Neural cell (in vitro differentiated cells): ENCODE data around the gene ZNF335.
"Not testable (repeated sequence)": the region's sequence is repeated elsewhere in the genome, so short reads cannot be mapped to it uniquely, and the experiment has no call there.

ENCODE experiments used
- CTCF ChIP-seq: fragments of 450-650 bp; IDR thresholded peaks from 2 replicates; pipeline ENCODE4 v1.5.1; 2014; ENCODE audit warnings: antibody characterized with exemption, mild to moderate bottlenecking, moderate library complexity; ENCODE audit not compliant: poor library complexity, severe bottlenecking
- EP300 ChIP-seq: fragments of 450-650 bp; conservative IDR thresholded peaks from 2 replicates; pipeline ENCODE4 v1.6.1; 2014; ENCODE audit warnings: antibody characterized with exemption, mild to moderate bottlenecking, moderate library complexity; ENCODE audit not compliant: poor library complexity, severe bottlenecking
- EZH2 ChIP-seq: fragments of 200-600, 300-800 bp; shearing (Covaris generic), sonication (generic); IDR thresholded peaks from 2 replicates; pipeline ENCODE4 v1.6.1; 2014; ENCODE audit warnings: antibody characterized with exemption, low read length, borderline replicate concordance, mild to moderate bottlenecking; ENCODE audit not compliant: insufficient read depth, poor library complexity, severe bottlenecking
- MXI1 ChIP-seq: fragments of 450-650 bp; conservative IDR thresholded peaks from 2 replicates; pipeline ENCODE4 v1.6.1; 2014; ENCODE audit warnings: antibody characterized with exemption, mild to moderate bottlenecking; ENCODE audit not compliant: poor library complexity, severe bottlenecking
- POLR2AphosphoS5 ChIP-seq: IDR thresholded peaks from 2 replicates; pipeline ENCODE4 v1.6.1; 2012
- RAD21 ChIP-seq: fragments of 450-650 bp; conservative IDR thresholded peaks from 2 replicates; pipeline ENCODE4 v1.6.1; 2014; ENCODE audit warnings: antibody characterized with exemption, mild to moderate bottlenecking, moderate library complexity
- SMC3 ChIP-seq: fragments of 450-650 bp; conservative IDR thresholded peaks from 2 replicates; pipeline ENCODE4 v1.6.1; 2014; ENCODE audit warnings: antibody characterized with exemption, mild to moderate bottlenecking, moderate library complexity; ENCODE audit not compliant: poor library complexity
- TAF1 ChIP-seq: IDR thresholded peaks from 2 replicates; pipeline ENCODE4 v1.6.1; 2012; ENCODE audit warnings: low read depth
- TF ChIP-seq, protein P1 (sequence below): IDR thresholded peaks from 2 replicates; pipeline ENCODE4 v1.6.1; 2012; ENCODE audit warnings: borderline replicate concordance

- not testable (repeated sequence) for TF ChIP-seq SMC3, CTCF, EP300, POLR2AphosphoS5, TAF1, EZH2, RAD21, MXI1
- TF ChIP-seq, protein P1, sequence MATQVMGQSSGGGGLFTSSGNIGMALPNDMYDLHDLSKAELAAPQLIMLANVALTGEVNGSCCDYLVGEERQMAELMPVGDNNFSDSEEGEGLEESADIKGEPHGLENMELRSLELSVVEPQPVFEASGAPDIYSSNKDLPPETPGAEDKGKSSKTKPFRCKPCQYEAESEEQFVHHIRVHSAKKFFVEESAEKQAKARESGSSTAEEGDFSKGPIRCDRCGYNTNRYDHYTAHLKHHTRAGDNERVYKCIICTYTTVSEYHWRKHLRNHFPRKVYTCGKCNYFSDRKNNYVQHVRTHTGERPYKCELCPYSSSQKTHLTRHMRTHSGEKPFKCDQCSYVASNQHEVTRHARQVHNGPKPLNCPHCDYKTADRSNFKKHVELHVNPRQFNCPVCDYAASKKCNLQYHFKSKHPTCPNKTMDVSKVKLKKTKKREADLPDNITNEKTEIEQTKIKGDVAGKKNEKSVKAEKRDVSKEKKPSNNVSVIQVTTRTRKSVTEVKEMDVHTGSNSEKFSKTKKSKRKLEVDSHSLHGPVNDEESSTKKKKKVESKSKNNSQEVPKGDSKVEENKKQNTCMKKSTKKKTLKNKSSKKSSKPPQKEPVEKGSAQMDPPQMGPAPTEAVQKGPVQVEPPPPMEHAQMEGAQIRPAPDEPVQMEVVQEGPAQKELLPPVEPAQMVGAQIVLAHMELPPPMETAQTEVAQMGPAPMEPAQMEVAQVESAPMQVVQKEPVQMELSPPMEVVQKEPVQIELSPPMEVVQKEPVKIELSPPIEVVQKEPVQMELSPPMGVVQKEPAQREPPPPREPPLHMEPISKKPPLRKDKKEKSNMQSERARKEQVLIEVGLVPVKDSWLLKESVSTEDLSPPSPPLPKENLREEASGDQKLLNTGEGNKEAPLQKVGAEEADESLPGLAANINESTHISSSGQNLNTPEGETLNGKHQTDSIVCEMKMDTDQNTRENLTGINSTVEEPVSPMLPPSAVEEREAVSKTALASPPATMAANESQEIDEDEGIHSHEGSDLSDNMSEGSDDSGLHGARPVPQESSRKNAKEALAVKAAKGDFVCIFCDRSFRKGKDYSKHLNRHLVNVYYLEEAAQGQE = not testable (repeated sequence)
Observed at GRCh38 chr20:45995495-45996097, 23.6 kb upstream of the ZNF335 start.
